K562 (cell line): ENCODE results near the gene BCL11A. TPM values are rescaled to one million over a fixed set of nuclear protein-coding genes. Genes with fewer than 3 reads are reported as not detected.

Experiments used
- ATAC-seq: fragments of 200-7000 bp; cut with Tn5 transposase; 3 replicates; pipeline ENCODE4 v1.9.1; 2020; ENCODE audit warnings: moderate library complexity
- BruUV-seq: library from RNA; stranded (reverse); fragments of 400-500 nt; replicated peaks from 2 replicates; lab custom pipeline; 2021; lab: Mats Ljungman, UMichigan
- CTCF ChIA-PET: fragments of 300-600 bp; formaldehyde crosslinking; extraction: SDS; loops from one replicate; lab custom pipeline; 2021; ENCODE audit warnings: low intra/inter-chr PET ratio; lab: Yijun Ruan, JAX
- POLR2A ChIA-PET: fragments of 300-600, 350-650 bp; sonication (Branson Sonifier 250); formaldehyde crosslinking; extraction: SDS; loops from one replicate; lab custom pipeline; 2021; ENCODE audit warnings: antibody characterized with exemption, inconsistent platforms; lab: Yijun Ruan, JAX
- DNase-seq, 4 experiments: peaks; one replicate each; pipeline versions ENCODE4 v3.0.0 to v3.0.0-alpha.2; 2011 to 2018; ENCODE audit warnings: low spot score in 3 of 4, mixed read lengths in 3 of 4; ENCODE audit errors: extremely low read depth in 1 of 4
- FAIRE-seq: peaks from 2 replicates; lab custom pipeline; 2011; peaks lifted over from hg19 to GRCh38; lab: Jason Lieb, UNC
- H2AFZ ChIP-seq: 2 replicates; pipeline ENCODE4 v1.6.0; 2011; ENCODE audit warnings: low read depth, low read length, control low read depth, inconsistent platforms
- H3K27ac ChIP-seq: fragments of 200-600 bp; 3 replicates; pipeline ENCODE4 v1.8.0; 2011; ENCODE audit warnings: low read depth, mild to moderate bottlenecking, control low read depth, inconsistent platforms, low read length, moderate library complexity, mixed read lengths; ENCODE audit errors: extremely low read depth
- H3K27me3 ChIP-seq, 2 experiments: fragments of 300-600 bp in 1 of 2; 2 replicates in 1 of 2; 3 replicates in 1 of 2; pipeline versions ENCODE4 v1.6.0 to v1.8.0; 2011; ENCODE audit warnings: inconsistent platforms in 2 of 2, low read length in 2 of 2, mild to moderate bottlenecking in 1 of 2, mixed read lengths in 1 of 2, moderate library complexity in 1 of 2; ENCODE audit not compliant: control insufficient read depth in 2 of 2, insufficient read depth in 2 of 2
- H3K36me3 ChIP-seq: fragments of 300-600 bp; 3 replicates; pipeline ENCODE4 v1.8.0; 2011; ENCODE audit warnings: mild to moderate bottlenecking, low read length, inconsistent platforms; ENCODE audit not compliant: control insufficient read depth, insufficient read depth
- H3K4me1 ChIP-seq, 2 experiments: fragments of 200-600 bp in 1 of 2; replicated peaks in 1 of 2; 2 replicates in 1 of 2; 3 replicates in 1 of 2; pipeline versions ENCODE4 v1.5.1 to v1.8.0; 2011; ENCODE audit warnings: inconsistent platforms in 2 of 2, low read length in 2 of 2, mild to moderate bottlenecking in 1 of 2, mixed read lengths in 1 of 2, moderate library complexity in 1 of 2; ENCODE audit not compliant: control insufficient read depth in 2 of 2, insufficient read depth in 2 of 2
- H3K4me2 ChIP-seq: 2 replicates; pipeline ENCODE4 v1.6.1; 2011; ENCODE audit warnings: low read length, control low read depth, inconsistent platforms, mixed read lengths; ENCODE audit not compliant: insufficient read depth
- H3K4me3 ChIP-seq: fragments of 200-600 bp; sonication (generic), shearing (Covaris generic); 2 replicates; pipeline ENCODE4 v1.5.1; 2016; ENCODE audit warnings: control low read depth, inconsistent platforms
- H3K79me2 ChIP-seq: fragments of 200-600 bp; 3 replicates; pipeline ENCODE4 v1.8.0; 2011; ENCODE audit warnings: low read length, inconsistent platforms; ENCODE audit not compliant: control insufficient read depth, insufficient read depth
- H3K9ac ChIP-seq, 2 experiments: 2 replicates each; pipeline versions ENCODE4 v1.6.0 to v1.6.1; 2011; ENCODE audit warnings: low read depth in 2 of 2, low read length in 2 of 2, control low read depth in 1 of 2, inconsistent platforms in 1 of 2, mild to moderate bottlenecking in 1 of 2, mixed read lengths in 1 of 2; ENCODE audit not compliant: insufficient read depth in 1 of 2
- H3K9me1 ChIP-seq: one replicate; pipeline ENCODE4 v1.6.0; 2011; ENCODE audit warnings: inconsistent platforms, mild to moderate bottlenecking, low read length, moderate library complexity; ENCODE audit not compliant: control insufficient read depth, insufficient read depth
- H3K9me3 ChIP-seq: replicated peaks from 2 replicates; pipeline ENCODE4 v1.5.1; 2011; ENCODE audit warnings: low read depth, low read length, inconsistent platforms; ENCODE audit not compliant: control insufficient read depth, insufficient read depth
- H4K20me1 ChIP-seq: replicated peaks from 2 replicates; pipeline ENCODE4 v1.6.1; 2011; ENCODE audit warnings: low read length, inconsistent platforms, mixed read lengths; ENCODE audit not compliant: control insufficient read depth, insufficient read depth
- ATF4 ChIP-seq: fragments of 450-650 bp; formaldehyde crosslinking; IDR thresholded peaks from 2 replicates; pipeline ENCODE4 v1.4.0; 2022; ENCODE audit warnings: mild to moderate bottlenecking, moderate library complexity
- BRF1 ChIP-seq: IDR thresholded peaks from 3 replicates; pipeline ENCODE4 v1.6.1; 2011; ENCODE audit warnings: borderline replicate concordance, mild to moderate bottlenecking; ENCODE audit not compliant: insufficient read length; ENCODE audit errors: extremely low read depth
- CREB3 ChIP-seq: fragments of 450-650 bp; conservative IDR thresholded peaks from 2 replicates; pipeline ENCODE4 v1.6.1; 2016; ENCODE audit warnings: missing genetic modification characterization, low read depth, mild to moderate bottlenecking, missing compliant biosample characterization, moderate library complexity
- ETS1 ChIP-seq: conservative IDR thresholded peaks from 2 replicates; pipeline ENCODE4 v1.6.1; 2011; ENCODE audit warnings: low read depth, mild to moderate bottlenecking, low read length; ENCODE audit not compliant: control insufficient read depth
- KAT8 ChIP-seq: fragments of 450-650 bp; IDR thresholded peaks from 2 replicates; pipeline ENCODE4 v1.6.1; 2016; ENCODE audit warnings: low read depth, mild to moderate bottlenecking
- KLF10 ChIP-seq: fragments of 250-450 bp; sonication (Bioruptor Pico); IDR thresholded peaks from 2 replicates; pipeline ENCODE4 v1.6.1; 2021; ENCODE audit warnings: matching md5 sums
- MAFG ChIP-seq: fragments of 450-650 bp; conservative IDR thresholded peaks from 2 replicates; pipeline ENCODE4 v1.6.1; 2016; ENCODE audit warnings: missing genetic modification characterization, missing compliant biosample characterization
- NFE2L1 ChIP-seq: fragments of 450-650 bp; IDR thresholded peaks from 2 replicates; pipeline ENCODE4 v1.6.1; 2016; ENCODE audit warnings: missing genetic modification characterization, low read depth, mild to moderate bottlenecking, missing compliant biosample characterization, moderate library complexity, borderline replicate concordance
- POLR2H ChIP-seq: IDR thresholded peaks from 2 replicates; pipeline ENCODE4 v1.6.1; 2016; ENCODE audit warnings: missing genetic modification characterization, low read depth, mild to moderate bottlenecking, control low read depth, missing compliant biosample characterization, moderate library complexity
- SRSF7 ChIP-seq: fragments of 200-400 bp; formaldehyde crosslinking; optimal IDR thresholded peaks from 2 replicates; pipeline ENCODE3; 2017; ENCODE audit warnings: mild to moderate bottlenecking, low read depth, low read length
- THRAP3 ChIP-seq: fragments of 450-650 bp; IDR thresholded peaks from 2 replicates; pipeline ENCODE4 v1.6.1; 2016; ENCODE audit warnings: mild to moderate bottlenecking, inconsistent platforms, borderline replicate concordance
- TSC22D4 ChIP-seq: fragments of 450-650 bp; IDR thresholded peaks from 2 replicates; pipeline ENCODE4 v1.6.1; 2016; ENCODE audit warnings: missing genetic modification characterization, missing biosample characterization, control low read depth
- ZNF445 ChIP-seq: fragments of 250-450 bp; sonication (Bioruptor Pico); IDR thresholded peaks from 2 replicates; pipeline ENCODE4 v1.4.0; 2020; ENCODE audit warnings: low read depth, mild to moderate bottlenecking, moderate library complexity
- ZNF75A ChIP-seq: fragments of 450-650 bp; formaldehyde crosslinking; IDR thresholded peaks from 2 replicates; pipeline ENCODE4 v1.4.0; 2020; ENCODE audit warnings: mild to moderate bottlenecking
- WGBS: fragments of 100-300 bp; shearing (Covaris generic); methylation state at CpG from one replicate; pipeline ENCODE4 v1.1.6; 2016; ENCODE audit warnings: low coverage, mixed read lengths; ENCODE audit not compliant: insufficient coverage; ENCODE audit errors: missing lambda C conversion rate; 5-methylcytosine and 5-hydroxymethylcytosine counted together
- in situ Hi-C: fragments of 300-500 bp; cut with MboI; formaldehyde crosslinking; loops from 4 replicates; pipeline ENCODE4 v1.15.0; 2018; ENCODE audit warnings: inconsistent platforms, mixed read lengths
- intact Hi-C: fragments of 100-400 bp; cut with micrococcal nuclease; formaldehyde crosslinking; loops from 2 replicates; pipeline ENCODE4 v1.14.2; 2022
- polyA plus RNA-seq, 8 experiments: library from polyadenylated mRNA; depleted of rRNA in 4 of 8; stranded (reverse) in 5 of 8; unstranded in 3 of 8; fragments of >200 nt; fragmentation: Nextera tagmentation in 2 of 8; fragmentation: Illumina TruSeq in 1 of 8; extraction: Ambion mirVana in 2 of 8; extraction: Trizol in 1 of 8; gene quantifications; 2 replicates each; pipeline versions ENCODE4 v1.2.1 to v1.2.3, GENCODE V29; 2011 to 2014; ENCODE audit warnings: inconsistent platforms in 1 of 8, missing spikeins in 1 of 8
- total RNA-seq, 7 experiments: library from RNA; depleted of rRNA in 6 of 7; stranded (reverse); fragments of >200 nt in 6 of 7; fragmentation: Illumina TruSeq in 2 of 7; extraction: Trizol in 2 of 7; gene quantifications; 2 replicates each; pipeline versions ENCODE4 v1.2.1 to v1.2.3, GENCODE V29; 2011 to 2021; ENCODE audit warnings: low replicate concordance in 1 of 7

Gene BCL11A
- total and polyA plus RNA-seq, 9 of the 15 experiments (the other 6 are each of a cell fraction or from before 2014, with no cell fraction given), result 0.13 TPM; not detected in 8

- DNase-seq (no peak), ATAC-seq (no peak)
- Histone ChIP-seq H3K9ac (no peak overlapping the region), H4K20me1 (0 out of 2 replicates have a peak, but pooled peaks cover 3% of the 10 kb centered on the region), H3K4me1 (no peaks in the 10 kb centered on the region), H3K9me1 (no peaks in the 10 kb centered on the region), H3K79me2 (no peaks in the 10 kb centered on the region), H3K27ac (no peak overlapping the region)
- in situ Hi-C loops, result no loop called here
- no TSS peak for BruUV-seq
- POLR2A ChIA-PET, result no interaction called here
- no peak for TF ChIP-seq TSC22D4 (tag)
- TF ChIP-seq THRAP3, result no peak
- no peak for TF ChIP-seq ETS1
- TF ChIP-seq, all 486 proteins: peak for 0
- no peak for FAIRE-seq
- Histone ChIP-seq H3K36me3 (no peaks in the 10 kb centered on the region), H3K27me3 (peaks cover 4 to 22% of the 10 kb centered on the region in 2 experiments; a peak in 3 of 5 replicates), H3K4me3 (no peak overlapping the region), H3K4me2 (no peak overlapping the region), H2AFZ (no peak overlapping the region), H3K9me3 (no peaks in the 10 kb centered on the region)
- CTCF ChIA-PET, result no interaction called here
- 0% methylated on average over 6 of the region's 6 CpGs for whole genome bisulfite sequencing
- intact Hi-C loops, result no loop called here
Observed at GRCh38 chr2:60482222-60482621, 71.2 kb downstream of the BCL11A start.

- ChIA-PET POLR2A (no interaction called here), CTCF (no interaction called here)
- Histone ChIP-seq H3K36me3 (no peaks in the 10 kb centered on the region), H3K9me3 (no peaks in the 10 kb centered on the region), H4K20me1 (0 out of 2 replicates have a peak, but pooled peaks cover 3% of the 10 kb centered on the region), H3K9me1 (no peaks in the 10 kb centered on the region), H3K4me2 (no peak overlapping the region), H3K4me1 (no peaks in the 10 kb centered on the region), H3K9ac (no peak overlapping the region), H2AFZ (no peak overlapping the region), H3K79me2 (no peaks in the 10 kb centered on the region), H3K4me3 (no peak overlapping the region), H3K27me3 (peaks cover 4 to 24% of the 10 kb centered on the region in 2 experiments; a peak in 3 of 5 replicates), H3K27ac (no peak overlapping the region)
- no TSS peak for BruUV-seq
- in situ Hi-C loops, result no loop called here
- WGBS, result 0% methylated on average over 6 of the region's 6 CpGs
- FAIRE-seq (no peak), ATAC-seq (no peak), DNase-seq (no peak)
- intact Hi-C loops, result no loop called here
- TF ChIP-seq BRF1, result no peak
- TF ChIP-seq SRSF7, result no peak
- no peak for TF ChIP-seq NFE2L1 (tag)
- no peak for TF ChIP-seq POLR2H
- TF ChIP-seq KLF10, result no peak
- TF ChIP-seq ZNF75A (CRISPR knock-in tag), result no peak
- TF ChIP-seq ZNF445 (CRISPR knock-in tag), result no peak
- TF ChIP-seq KAT8, result no peak
- no peak for TF ChIP-seq MAFG
- no peak for TF ChIP-seq CREB3 (tag)
- no peak for TF ChIP-seq ATF4 (CRISPR knock-in tag)
Observed at GRCh38 chr2:60481257-60481656, 72.2 kb downstream of the BCL11A start.
